Activated T-helper 9 cell treated with anti-CD3 and anti-CD28 coated beads, Interleukin-2, amount 50 U/mL, for 16 hours (primary cell): ENCODE measurements around the gene TBC1D22A.

Experiments
- DNase-seq: peaks from one replicate; pipeline ENCODE4 v3.0.0-alpha.2; 2020; ENCODE audit warnings: low read depth

The TBC1D22A gene

DNA sequence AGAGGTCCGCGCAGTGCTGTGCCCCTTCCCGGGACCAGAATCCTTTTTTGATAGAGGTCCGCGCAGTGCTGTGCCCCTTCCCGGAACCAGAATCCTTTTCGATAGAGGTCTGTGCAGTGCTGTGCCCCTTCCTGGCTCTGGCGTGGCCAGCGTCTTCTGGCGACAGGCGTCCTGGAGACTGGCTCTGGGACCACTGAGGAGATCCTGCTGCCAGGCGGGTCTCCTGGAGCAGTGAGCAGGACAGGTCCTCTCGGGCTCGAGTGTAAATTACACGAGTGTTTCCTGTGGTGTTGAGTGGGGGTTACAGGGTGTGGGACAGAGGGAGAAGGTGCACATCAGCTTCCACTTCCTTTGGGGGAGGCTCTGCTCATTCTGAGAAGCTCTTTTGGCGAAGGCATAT, 98.1 kb downstream of the TBC1D22A start:
- no peak for DNase-seq

DNA sequence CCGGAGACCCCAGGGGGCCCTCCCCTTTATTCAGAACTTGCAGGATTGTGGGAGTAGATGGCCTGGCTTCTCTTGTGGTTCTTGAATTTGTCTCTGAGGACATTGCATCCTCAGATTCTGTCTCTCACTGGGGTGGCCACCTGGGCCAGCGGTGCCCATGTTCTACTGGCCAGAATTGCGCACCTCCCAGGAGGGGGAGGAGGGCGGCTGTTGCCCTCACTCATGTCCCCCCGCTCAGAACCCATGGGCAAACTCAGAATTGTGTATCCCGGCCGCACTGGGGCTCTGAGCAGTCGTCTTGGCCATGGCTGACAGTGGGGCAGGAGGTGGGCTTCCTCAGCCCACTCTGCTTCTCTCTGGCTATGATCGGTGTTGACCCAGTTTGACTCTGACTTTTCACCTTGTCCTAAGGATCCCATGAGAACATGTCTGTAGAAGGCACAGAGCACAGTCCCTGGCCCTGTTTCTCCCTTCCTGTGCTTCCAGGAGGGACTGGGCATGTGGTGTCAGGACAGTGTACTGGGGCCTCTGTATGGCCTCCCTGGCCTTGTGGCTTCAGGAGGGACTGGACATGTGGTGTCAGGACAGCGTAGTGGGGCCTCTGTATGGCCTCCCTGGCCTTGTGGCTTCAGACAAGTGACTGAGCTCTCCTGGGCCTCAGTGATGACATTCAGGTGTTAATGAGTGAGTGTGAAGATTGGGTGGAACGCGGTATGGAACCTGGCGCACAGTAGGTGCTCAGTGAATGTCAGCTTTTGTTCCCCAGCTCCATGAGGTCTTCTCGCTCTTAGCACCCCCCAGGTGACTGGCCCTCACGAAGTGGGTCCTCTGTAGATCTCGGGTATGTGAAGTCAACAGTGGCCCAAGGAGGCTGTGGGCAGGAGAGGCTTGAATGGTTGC, 99.3 kb downstream of the TBC1D22A start:
- DNase-seq, result no peak

DNA sequence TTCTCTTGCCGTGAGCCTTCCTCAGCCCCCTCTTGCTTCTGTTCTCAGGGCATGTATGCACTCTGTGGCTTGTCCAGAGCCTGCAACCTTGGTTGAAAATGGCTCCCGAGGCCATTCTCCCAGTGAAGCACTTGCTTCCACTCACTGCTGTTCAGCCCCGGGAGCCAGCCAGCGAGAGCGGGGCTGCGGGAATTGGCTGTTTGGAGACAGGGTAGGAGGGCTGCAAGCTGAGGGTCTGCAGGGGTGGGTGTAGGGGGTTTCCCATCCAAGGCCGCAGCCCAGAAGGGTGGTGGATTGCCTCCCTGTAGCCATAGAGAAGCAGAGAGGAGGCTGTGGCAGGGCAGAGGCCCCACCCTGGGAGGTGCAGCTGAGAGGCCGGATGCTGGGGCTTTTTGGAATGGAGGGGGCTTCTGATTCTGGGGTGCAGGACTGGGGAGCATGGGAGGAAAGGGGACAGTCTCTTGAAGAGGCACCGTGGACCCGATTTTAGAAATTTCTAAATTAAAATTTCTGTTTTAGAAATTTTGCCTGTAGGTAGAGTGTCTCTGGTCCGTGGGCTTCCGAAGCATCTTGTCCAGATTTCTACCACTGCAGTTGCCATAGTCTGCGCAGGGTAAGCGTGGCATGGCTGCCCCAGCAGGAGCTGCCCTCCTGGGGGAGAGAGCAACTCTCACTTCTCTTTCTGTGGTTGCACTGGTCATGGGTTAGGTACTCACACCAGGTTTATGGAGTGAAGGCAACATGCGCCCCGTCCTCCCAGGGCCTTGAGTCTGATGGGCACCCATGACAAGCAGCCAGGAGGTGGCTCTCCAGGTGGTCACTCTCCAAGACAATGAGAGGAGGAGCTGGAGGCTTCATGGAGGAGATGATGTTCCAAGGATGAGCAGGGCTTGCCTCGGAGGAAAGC, 100.2 kb downstream of the TBC1D22A start:
- no peak for DNase-seq

DNA sequence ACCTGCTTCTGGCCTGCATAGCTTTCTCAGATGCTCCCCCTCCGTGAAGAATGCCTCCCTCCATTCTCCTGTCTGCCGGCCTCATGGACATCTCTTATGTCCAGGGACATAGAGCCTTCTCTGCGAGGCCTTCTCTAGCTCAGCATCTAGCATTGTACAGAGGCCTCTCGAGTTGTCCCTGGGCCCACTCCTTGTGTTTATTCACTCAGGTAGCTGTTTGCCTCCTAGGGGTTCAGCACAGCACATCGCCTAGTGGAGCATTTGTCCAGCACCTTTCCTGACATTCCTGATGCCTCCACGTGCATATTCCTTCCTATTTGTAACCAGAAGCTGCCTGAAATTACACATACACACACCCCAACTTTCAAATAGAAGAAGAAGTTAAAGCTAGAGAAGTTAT, 101.3 kb downstream of the TBC1D22A start:
- DNase-seq, result no peak

DNA sequence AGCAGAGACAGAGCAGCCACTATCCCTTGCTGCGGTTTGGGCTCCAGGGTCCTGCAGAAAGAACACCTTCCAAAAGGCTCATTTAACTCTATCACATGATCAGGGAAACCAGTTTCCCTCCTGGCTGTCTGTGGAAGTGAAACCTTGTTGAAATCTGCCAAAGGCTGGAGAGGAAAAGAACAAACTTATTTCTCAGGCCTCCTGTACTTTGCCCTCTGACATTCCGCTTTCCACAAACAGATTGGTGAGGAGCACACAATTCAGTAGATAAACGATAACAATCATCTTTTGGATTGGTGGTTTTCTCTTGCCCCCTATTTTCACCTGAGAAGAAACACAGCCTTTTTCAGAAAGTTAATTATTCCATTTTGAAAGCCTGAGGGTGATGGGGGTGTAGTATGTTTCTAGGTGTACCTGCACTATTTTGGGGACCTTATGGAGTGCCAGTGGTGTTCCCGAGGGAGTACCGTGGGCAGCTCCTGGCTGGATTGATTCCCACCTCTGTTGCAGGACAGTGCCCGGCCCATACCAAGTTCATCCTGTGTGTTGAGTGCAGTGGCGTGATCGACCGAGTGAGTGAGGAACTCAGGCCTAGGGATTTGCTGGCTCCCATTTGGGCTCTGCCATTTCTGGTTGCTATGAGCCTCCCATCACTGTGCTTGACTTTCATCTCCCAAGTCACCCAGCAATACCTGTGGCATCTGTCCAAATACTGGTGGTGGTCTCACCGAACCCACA, 102.0 kb downstream of the TBC1D22A start:
- no peak for DNase-seq

DNA sequence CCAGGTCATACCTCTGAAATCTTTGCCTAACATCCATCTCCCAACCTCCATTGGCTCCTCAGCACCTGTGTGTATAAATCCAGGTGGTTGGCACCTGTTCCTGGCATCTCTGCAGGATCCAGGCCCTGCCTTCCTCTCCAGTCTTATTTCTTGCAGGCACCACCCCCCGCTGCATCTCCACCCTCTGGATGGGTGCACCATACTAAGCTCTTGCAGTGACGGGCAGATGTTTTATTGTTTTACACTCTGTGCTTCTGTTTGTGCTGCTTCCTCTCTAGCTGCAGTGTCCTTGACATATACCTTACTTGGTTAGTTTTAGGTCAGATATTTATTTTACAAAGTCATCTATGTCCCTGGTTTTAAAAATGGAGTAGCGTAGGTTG, 102.6 kb downstream of the TBC1D22A start:
- DNase-seq, result no peak

DNA sequence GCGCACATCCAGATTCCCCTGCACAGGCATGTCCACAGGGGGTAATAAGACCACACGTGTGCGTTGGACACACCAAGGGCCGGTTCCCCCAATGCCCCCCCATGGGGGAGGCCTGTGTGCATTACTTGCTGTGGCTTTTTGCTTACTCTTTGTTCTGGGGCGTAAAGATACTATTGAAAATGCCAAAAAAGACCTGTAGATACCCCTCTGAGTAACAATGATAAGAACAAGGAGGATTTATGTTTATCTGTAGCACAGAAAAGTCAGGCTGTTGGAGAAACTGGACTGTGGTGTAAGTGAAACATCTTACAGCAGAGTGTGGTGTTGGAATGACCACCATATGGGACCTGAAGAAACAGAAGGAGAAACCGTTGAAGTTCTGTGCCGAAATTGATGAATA, 103.2 kb downstream of the TBC1D22A start:
- DNase-seq, result no peak

DNA sequence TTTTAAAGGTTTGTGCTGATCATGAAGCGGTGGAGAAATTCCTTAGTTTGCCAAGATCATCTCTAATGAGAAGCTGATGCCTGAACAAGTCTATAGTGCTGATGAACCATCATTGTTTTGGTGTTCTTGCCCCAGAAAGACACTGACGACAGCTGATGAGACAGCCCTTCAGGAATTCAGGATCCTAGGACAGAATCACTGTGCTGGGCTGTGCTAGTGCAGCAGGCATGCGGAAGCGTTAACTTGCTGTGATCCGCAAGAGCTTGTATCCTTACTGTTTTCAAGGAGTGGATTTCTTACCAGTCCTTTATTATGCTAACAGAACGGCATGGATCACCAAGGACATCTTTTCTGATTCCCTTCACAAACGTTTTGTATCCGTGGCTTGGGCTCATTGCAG, 104.1 kb downstream of the TBC1D22A start:
- no peak for DNase-seq

DNA sequence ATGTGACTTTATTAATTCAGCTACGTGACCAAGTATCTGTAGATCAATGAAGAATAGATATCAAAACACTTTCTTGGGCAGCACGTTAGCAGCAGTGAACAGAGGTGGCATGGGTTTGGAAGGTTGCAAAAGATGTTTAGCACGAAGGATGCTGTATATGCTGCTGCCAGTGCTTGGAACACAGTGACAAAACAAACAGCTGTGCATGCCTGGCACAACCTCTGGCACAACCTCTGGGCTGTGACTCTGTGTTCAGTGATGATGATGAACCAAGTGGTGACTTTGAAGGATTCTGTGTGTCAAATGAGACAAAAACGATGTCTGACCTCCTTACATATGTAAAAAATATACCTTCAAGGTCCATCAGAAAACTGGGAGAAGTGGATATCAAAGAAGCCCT, 104.7 kb downstream of the TBC1D22A start:
- DNase-seq, result no peak

DNA sequence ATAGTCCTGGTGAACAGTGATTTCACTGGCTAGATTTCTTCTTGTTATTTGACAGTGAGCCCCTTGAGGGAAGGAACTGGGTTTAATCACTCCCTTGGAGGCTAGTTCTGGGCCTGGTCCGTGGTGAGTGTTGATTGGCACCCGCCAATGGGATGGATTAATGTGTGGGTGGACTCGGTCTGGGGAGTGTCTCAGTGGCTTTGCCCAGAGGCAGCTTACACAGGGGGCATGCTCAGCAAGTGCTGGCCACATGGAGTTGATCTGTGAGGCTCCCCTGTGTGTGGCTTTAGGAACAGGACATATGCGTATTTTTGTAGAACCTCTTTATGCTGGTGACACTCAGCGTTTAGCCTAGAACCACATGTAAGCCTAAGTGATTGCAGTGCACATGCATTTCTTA, 106.9 kb downstream of the TBC1D22A start:
- DNase-seq, result no peak

DNA sequence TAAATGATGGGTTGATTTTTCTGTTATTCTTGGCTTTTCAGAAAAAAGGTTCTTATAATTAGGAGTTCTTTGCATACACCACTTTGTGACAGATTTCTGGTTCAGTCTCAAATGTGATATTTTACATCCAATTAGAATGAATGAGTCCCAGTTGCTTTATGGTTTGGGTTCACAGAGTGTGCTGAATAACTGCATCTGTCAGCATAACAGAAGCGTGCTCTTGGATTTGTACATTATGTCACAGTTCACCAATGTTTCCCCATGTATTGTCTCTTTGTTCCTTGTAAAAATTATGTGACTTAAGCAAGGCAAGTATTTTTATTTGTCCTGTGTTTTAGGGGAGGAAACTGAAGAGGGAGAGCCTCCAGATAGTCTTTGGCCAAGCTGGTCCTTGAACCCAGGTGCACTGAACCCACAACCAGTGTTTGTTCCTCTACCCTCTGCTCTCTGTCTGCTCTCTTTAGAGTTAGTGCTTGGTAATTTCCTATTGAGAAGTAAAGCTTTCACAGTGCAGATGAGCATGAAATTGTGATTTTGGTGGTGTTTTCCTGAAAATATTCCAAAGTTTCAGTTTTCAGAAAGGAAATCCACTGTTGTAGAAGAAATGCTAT, 107.5 kb downstream of the TBC1D22A start:
- DNase-seq, result no peak

DNA sequence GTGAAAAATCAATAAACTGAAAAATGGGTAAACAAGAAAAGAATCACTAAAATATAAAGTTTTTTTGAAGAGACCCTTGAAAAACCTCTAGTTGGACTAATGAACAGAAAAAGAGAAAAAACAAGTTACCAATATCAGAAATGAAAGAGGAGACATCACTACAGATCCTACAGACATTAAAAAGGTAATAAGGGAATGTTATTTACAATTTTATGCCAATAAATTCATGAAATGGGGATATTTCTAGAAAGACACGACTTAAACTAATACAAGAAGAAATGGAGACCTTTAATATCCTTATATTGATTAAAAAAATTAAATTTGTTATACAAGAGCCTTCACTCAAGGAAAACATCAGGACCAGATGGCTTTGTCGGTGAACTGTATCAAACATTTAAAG, 109.4 kb downstream of the TBC1D22A start:
- no peak for DNase-seq

DNA sequence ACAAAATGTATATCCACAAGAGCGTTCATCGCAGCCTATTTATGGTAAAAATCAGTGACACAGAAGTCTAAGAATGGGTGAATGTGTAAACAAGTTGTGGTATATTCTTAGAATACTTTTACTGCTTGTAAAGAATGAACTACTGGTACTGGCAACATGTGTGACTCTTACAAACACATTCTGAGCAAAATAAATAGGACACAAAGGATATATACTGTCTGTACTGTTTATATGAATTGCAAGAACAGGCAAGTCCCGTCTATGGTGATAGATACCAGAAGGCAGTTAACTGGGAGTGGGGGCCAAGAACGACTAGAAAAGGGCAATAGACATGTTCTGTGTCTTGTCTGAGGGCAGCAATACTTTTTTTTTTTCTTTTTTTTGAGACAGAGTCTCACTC, 112.6 kb downstream of the TBC1D22A start:
- no peak for DNase-seq

DNA sequence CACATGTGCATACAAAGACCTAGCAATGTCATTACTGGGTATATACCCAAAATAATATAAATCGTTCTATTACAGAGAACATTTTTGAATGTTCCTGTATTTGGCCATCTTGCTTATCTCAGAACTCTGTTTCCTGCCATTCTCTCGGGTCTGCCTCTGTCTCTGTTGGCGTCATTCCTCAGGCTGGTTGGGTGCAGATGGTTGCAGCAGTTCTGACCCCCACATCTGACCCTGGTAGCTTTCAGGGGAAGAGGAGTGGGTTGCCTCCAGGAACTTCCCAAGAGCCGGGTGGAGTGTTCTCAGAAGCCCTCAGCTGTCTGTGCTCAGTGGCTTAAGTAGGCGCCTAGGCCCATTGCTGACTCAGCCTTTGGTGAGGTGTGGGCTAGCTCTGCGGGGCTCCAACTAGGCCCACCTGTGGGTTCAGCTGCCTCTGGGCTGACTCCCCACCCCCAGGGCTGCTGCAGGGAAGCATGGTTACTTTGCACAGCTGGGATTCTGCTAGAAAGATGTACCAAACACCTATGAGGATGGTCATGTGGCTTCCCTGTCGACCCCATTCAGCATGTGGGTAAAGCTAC, 114.0 kb downstream of the TBC1D22A start:
- DNase-seq, result no peak

DNA sequence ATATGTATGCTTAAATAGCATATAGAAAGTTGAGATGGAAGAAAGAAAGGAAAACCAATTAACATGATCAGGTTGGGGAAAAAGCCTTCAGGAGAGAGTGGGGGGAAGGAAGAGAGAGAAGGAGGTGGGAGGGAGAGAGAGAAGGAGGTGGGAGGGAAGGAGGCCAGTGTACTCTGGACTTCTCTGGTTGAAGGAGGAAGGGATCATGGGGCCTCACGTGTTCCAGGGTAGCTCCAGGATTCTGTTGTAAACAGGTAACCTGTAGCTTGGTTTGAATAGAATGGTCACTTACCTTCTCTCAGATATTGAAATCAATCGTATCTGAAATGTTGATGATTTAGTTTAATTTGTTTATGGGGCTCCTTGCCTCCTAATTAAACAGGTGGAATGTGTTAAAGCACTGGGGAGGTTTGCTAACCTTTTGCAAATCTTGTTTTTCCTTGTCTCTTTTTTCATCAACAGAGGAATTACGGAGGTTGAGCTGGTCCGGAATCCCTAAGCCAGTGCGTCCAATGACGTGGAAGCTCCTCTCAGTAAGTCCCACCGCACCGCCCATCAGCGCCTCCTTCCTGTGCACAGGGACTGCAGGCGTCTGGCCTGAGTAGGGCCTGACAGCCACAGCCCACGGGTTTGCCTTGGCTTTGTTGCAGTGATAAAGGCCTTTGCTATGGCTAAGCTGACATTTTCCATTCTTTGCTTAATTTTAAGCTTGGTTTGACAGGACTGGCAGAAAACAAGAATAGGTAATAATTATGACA, 115.9 kb downstream of the TBC1D22A start:
- no peak for DNase-seq

DNA sequence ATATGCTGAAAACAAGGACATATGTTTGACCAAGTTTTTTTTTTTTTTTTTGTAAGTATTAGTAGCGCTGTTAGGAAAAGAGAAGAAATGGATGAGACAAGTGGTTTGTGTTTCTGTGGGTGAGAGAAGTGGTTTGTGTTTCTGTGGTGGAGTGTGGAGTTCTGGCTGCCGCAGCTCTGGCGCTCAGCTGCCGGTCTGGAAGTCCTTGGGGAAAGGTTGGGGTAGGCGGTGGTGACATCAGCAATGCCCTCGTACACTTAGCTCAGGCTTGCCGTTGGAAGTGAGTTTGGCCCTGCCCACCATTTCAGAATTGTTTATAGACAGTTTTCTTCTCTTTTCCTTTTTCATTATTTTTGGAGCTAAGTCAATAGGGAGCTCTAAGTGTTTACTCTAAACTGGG, 116.6 kb downstream of the TBC1D22A start:
- DNase-seq, result no peak

DNA sequence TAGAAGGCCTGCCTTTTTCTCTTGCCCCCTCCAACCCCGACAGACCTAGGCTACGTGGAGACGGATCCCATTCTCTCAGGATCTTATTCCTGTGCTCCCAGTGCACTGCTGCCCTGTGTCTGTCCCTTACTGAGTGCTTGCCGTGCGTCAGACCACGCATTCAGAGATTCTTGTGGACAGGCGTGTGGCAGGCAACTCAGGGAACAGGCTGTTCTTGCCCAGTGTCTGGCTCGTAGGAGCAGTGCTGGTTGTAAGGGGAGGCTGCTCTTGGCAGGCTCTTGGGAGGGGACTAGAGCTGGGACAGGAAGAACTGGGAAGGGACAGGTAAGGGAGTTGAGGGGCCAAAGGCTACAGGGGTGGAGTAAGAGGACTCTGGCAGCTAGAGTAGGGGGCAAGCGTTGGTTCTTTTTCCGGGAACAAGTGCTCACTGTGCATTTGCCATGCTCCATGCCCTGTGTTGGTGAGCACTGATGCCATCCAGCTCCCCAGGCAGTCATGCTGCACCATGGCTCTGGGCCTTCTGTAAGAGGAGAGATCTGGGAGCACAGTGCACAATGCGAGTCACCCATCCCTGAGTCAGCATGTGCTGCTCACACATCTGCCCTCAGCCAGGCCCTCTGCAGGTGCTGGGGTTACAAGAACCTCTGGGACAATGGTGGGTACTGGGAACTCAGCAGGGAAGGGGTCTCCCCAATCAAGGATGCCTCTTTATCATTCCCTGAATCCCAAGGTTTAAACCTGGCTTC, 119.1 kb downstream of the TBC1D22A start:
- no peak for DNase-seq

DNA sequence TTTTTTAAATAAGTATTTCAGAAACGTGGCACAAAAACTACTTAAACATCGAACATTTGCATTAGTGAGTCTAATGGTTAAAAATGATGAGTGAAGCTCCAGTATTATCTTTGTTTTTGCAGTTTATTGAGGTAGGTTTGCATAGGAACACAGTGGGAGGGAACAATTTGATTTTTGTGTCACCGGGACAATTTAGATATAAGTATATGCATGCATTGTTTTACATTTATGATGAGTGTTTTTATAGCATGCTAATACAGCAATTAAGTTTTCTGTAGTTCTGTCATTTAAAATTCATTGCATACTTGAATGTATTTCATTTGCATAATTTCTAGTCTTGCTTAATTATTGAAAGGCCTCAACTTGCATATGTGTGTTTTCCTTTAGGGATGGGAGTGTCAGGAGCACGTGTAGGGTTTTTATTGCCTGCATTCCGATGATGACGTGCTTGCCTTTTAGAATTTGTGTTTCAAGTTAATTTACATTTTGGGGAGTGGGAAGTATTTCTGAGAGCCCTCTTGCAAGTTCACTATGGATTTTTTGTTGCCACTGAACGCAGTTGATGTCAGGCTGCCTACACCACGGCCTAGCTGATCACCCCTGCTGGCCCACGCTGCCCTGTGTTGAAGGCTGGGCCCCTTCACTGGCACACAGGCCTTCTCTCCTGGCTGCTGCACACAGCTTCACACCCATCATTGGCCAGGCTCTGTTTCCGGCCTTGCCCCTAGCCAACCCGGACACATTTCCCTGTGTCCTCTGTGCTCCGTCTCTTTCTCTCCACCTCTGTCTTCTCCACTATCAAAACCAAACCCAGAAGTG, 120.9 kb downstream of the TBC1D22A start:
- no peak for DNase-seq

DNA sequence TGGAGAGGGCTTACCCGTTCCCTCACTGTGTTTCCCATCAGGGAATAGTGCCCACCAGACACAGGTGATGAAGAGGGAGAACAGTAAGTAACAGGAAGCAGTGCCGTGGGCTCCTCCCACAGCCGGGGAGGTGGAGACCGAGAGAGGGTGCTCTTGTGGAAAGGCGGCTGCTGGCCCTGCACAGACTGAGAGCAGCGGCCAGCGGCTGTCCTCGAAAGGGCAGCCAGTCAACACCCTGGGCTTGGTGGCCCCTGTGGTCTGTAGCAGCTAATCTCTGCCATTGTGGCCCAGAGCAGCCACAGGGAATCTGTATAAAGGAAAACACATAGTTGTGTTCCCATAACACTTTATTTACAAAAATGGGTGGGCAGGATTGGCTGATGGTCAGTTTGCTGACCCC, 121.9 kb downstream of the TBC1D22A start:
- no peak for DNase-seq
